ENCODE results near the gene SPATA20. TPM values are rescaled to one million over a fixed set of nuclear protein-coding genes. Genes with fewer than 3 reads are reported as not detected.
A peak's percentile ranks its signal among the peaks of the same experiment; 100 is the strongest.

SPATA20 gene
- total RNA-seq, 1 experiment from 2014 or later: 149 TPM

GRCh38 chr17:50547736-50548083 lies 736 bp downstream of the SPATA20 start:
- no peaks in the 10 kb centered on the region for H3K9me3 Mint-ChIP-seq (ENCODE audit: unreplicated experiment)
- Histone ChIP-seq H3K4me3 (ENCODE audit: low read depth, low read length) (peak overlapping the region; percentile 57), H3K4me1 (peaks cover 33% of the 10 kb centered on the region), H3K36me3 (ENCODE audit: control insufficient read depth, insufficient read depth, low read length) (peaks cover 8% of the 10 kb centered on the region), H3K27me3 (replicated peaks; ENCODE audit: control insufficient read depth, insufficient read depth, low read length) (no peaks in the 10 kb centered on the region), H3K9me3 (no peaks in the 10 kb centered on the region)
- no peak for TF ChIP-seq CTCF (IDR thresholded peaks at IDR 0.05; ENCODE audit: insufficient read depth in 1 of 2, low read depth in 1 of 2, low read length in 1 of 2, severe bottlenecking in 1 of 2, unreplicated experiment in 1 of 2)
- H3K27me3 Mint-ChIP-seq (ENCODE audit: insufficient read depth, unreplicated experiment): no peaks in the 10 kb centered on the region
- POLR2A ChIA-PET: interaction anchor here (0.5 kb wide), 1 partner anchor 136 kb away, joined by 4 read pairs; no protein-coding TSS in a partner anchor
- H3K4me1 Mint-ChIP-seq (ENCODE audit: low read depth, unreplicated experiment): peaks cover 41% of the 10 kb centered on the region
- H3K27ac Mint-ChIP-seq (ENCODE audit: unreplicated experiment): peak overlapping the region; percentile 72
- peaks cover 25% of the 10 kb centered on the region for H3K36me3 Mint-ChIP-seq (ENCODE audit: insufficient read depth, unreplicated experiment)
- CTCF ChIA-PET: interaction anchor here (0.6 to 5.6 kb wide), 9 partner anchors 12 to 227 kb away, joined by 3 to 272 read pairs (median 6); partner anchors contain the start of gene CACNA1G
- DNase-seq: peak in 1 of 2 experiments; percentile 74
- peak overlapping the region; percentile 80 for H3K4me3 Mint-ChIP-seq (ENCODE audit: unreplicated experiment)
- intact Hi-C loops (cut with micrococcal nuclease; ENCODE audit: unreplicated experiment): loop anchor here (1.0 to 10.0 kb wide), 9 partner anchors 13 to 409 kb away; partner anchors contain the start of gene CACNA1G
- BruUV-seq (replicated peaks): no TSS peak

- H3K9me3 Mint-ChIP-seq (ENCODE audit: unreplicated experiment): no peaks in the 10 kb centered on the region
- H3K27me3 Mint-ChIP-seq (ENCODE audit: insufficient read depth, unreplicated experiment): no peaks in the 10 kb centered on the region
- BruUV-seq (replicated peaks): no TSS peak
- H3K9me3 ChIP-seq: no peaks in the 10 kb centered on the region
- POLR2A ChIA-PET: interaction anchor here (0.9 kb wide), 1 partner anchor 101 kb away, joined by 3 read pairs; no protein-coding TSS in a partner anchor
- CTCF ChIA-PET: interaction anchor here (0.8 to 5.6 kb wide), 7 partner anchors 13 to 146 kb away, joined by 3 to 272 read pairs (median 10); partner anchors contain the start of gene CACNA1G
- no peak for DNase-seq
- peak overlapping the region; percentile 80 for H3K4me3 Mint-ChIP-seq (ENCODE audit: unreplicated experiment)
- TF ChIP-seq CTCF (IDR thresholded peaks at IDR 0.05; ENCODE audit: insufficient read depth in 1 of 2, low read depth in 1 of 2, low read length in 1 of 2, severe bottlenecking in 1 of 2, unreplicated experiment in 1 of 2): no peak
- peaks cover 8% of the 10 kb centered on the region for H3K36me3 ChIP-seq (ENCODE audit: control insufficient read depth, insufficient read depth, low read length)
- H3K4me1 ChIP-seq: peaks cover 22% of the 10 kb centered on the region
- intact Hi-C loops (cut with micrococcal nuclease; ENCODE audit: unreplicated experiment): loop anchor here (10.0 kb wide), 1 partner anchor 236 kb away; no protein-coding TSS in a partner anchor
- no peaks in the 10 kb centered on the region for H3K27me3 ChIP-seq (replicated peaks; ENCODE audit: control insufficient read depth, insufficient read depth, low read length)
- no peak overlapping the region for H3K4me3 ChIP-seq (ENCODE audit: low read depth, low read length)
- no peak overlapping the region for H3K27ac Mint-ChIP-seq (ENCODE audit: unreplicated experiment)
- peaks cover 15% of the 10 kb centered on the region for H3K36me3 Mint-ChIP-seq (ENCODE audit: insufficient read depth, unreplicated experiment)
- H3K4me1 Mint-ChIP-seq (ENCODE audit: low read depth, unreplicated experiment): peaks cover 30% of the 10 kb centered on the region
Measured at GRCh38 chr17:50548831-50549230, 1.9 kb downstream of the SPATA20 start.

- no peak for DNase-seq
- Mint-ChIP-seq H3K27me3 (ENCODE audit: insufficient read depth, unreplicated experiment) (no peaks in the 10 kb centered on the region), H3K27ac (ENCODE audit: unreplicated experiment) (no peak overlapping the region), H3K9me3 (ENCODE audit: unreplicated experiment) (no peaks in the 10 kb centered on the region), H3K4me1 (ENCODE audit: low read depth, unreplicated experiment) (peaks cover 24% of the 10 kb centered on the region), H3K4me3 (ENCODE audit: unreplicated experiment) (peak overlapping the region; percentile 80), H3K36me3 (ENCODE audit: insufficient read depth, unreplicated experiment) (peaks cover 10% of the 10 kb centered on the region)
- intact Hi-C loops (cut with micrococcal nuclease; ENCODE audit: unreplicated experiment): loop anchor here (10.0 kb wide), 1 partner anchor 235 kb away; no protein-coding TSS in a partner anchor
- no peak for TF ChIP-seq CTCF (IDR thresholded peaks at IDR 0.05; ENCODE audit: insufficient read depth in 1 of 2, low read depth in 1 of 2, low read length in 1 of 2, severe bottlenecking in 1 of 2, unreplicated experiment in 1 of 2)
- BruUV-seq (replicated peaks): no TSS peak
- peaks cover 8% of the 10 kb centered on the region for H3K36me3 ChIP-seq (ENCODE audit: control insufficient read depth, insufficient read depth, low read length)
- no peaks in the 10 kb centered on the region for H3K9me3 ChIP-seq
- H3K4me3 ChIP-seq (ENCODE audit: low read depth, low read length): no peak overlapping the region
- no peaks in the 10 kb centered on the region for H3K27me3 ChIP-seq (replicated peaks; ENCODE audit: control insufficient read depth, insufficient read depth, low read length)
- peaks cover 16% of the 10 kb centered on the region for H3K4me1 ChIP-seq
- ChIA-PET POLR2A (interaction anchor here (0.9 to 2.3 kb wide), 2 partner anchors 11 to 101 kb away, joined by 3 to 14 read pairs; partner anchors contain the start of gene CACNA1G), CTCF (interaction anchor here (0.8 to 5.6 kb wide), 12 partner anchors 12 to 155 kb away, joined by 3 to 272 read pairs (median 12); partner anchors contain the start of gene CACNA1G)
Measured at GRCh38 chr17:50549256-50549941, 2.4 kb downstream of the SPATA20 start.
